ENCODE data around the gene PLCB1.
"Not testable (repeated sequence)": the region's sequence is repeated elsewhere in the genome, so short reads cannot be mapped to it uniquely, and the experiment has no call there.

GRCh38 chr20:8851919-8852318 is 719.9 kb downstream of the PLCB1 start:
- TF ChIP-seq EZH2 (IDR thresholded peaks at IDR 0.05; ENCODE audit: borderline replicate concordance); CTCF (IDR thresholded peaks at IDR 0.05; ENCODE audit: poor library complexity): not testable (repeated sequence)

All from hepatocyte (in vitro differentiated cells).